ENCODE measurements around the gene PRODH.
"Not testable (repeated sequence)": the region's sequence is repeated elsewhere in the genome, so short reads cannot be mapped to it uniquely, and the experiment has no call there.

The PRODH gene

GRCh38 chr22:18954990-18955571, 19.0 kb upstream of the PRODH start:
- in situ Hi-C loops (cut with HindIII; ENCODE audit: low pct_ligation_motif_present, low sequenced_read_pairs), result no loop called here
- Histone ChIP-seq H3K27me3 (replicated peaks) (peaks cover under 1% of the 10 kb centered on the region), H3K4me3 (ENCODE audit: low read depth, low read length) (no peak overlapping the region), H3K36me3 (replicated peaks) (no peaks in the 10 kb centered on the region), H3K27ac (no peak overlapping the region)
- TF ChIP-seq CTCF (IDR thresholded peaks at IDR 0.05; ENCODE audit: low read depth, low read length, missing control alignments), result no peak
- DNase-seq, result no peak

- H3K36me3 ChIP-seq (replicated peaks); H3K27me3 ChIP-seq (replicated peaks); H3K27ac ChIP-seq; H3K4me3 ChIP-seq (ENCODE audit: low read depth, low read length); in situ Hi-C loops (cut with HindIII; ENCODE audit: low pct_ligation_motif_present, low sequenced_read_pairs): not testable (repeated sequence)
- DNase-seq, result peak; percentile 24
- TF ChIP-seq CTCF (IDR thresholded peaks at IDR 0.05; ENCODE audit: low read depth, low read length, missing control alignments), result peak; percentile 88
Observed at GRCh38 chr22:18954303-18954989, 18.4 kb upstream of the PRODH start.

- H3K27me3 ChIP-seq (replicated peaks), result peaks cover 12% of the 10 kb centered on the region
- DNase-seq; H3K36me3 ChIP-seq (replicated peaks); H3K27ac ChIP-seq; in situ Hi-C loops (cut with HindIII; ENCODE audit: low pct_ligation_motif_present, low sequenced_read_pairs); H3K4me3 ChIP-seq (ENCODE audit: low read depth, low read length): not testable (repeated sequence)
Observed at GRCh38 chr22:18953128-18953527, 17.0 kb upstream of the PRODH start.

- TF ChIP-seq CTCF (IDR thresholded peaks at IDR 0.05; ENCODE audit: low read depth, low read length, missing control alignments), result no peak
- DNase-seq, result no peak
- peaks cover 15% of the 10 kb centered on the region for H3K27me3 ChIP-seq (replicated peaks)
- H3K27ac ChIP-seq, result no peak overlapping the region
- H3K36me3 ChIP-seq (replicated peaks), result no peaks in the 10 kb centered on the region
- in situ Hi-C loops (cut with HindIII; ENCODE audit: low pct_ligation_motif_present, low sequenced_read_pairs), result no loop called here
- H3K4me3 ChIP-seq (ENCODE audit: low read depth, low read length), result no peak overlapping the region
Observed at GRCh38 chr22:18952022-18952421, 15.9 kb upstream of the PRODH start.

GRCh38 chr22:18950141-18950540, 14.0 kb upstream of the PRODH start:
- peaks cover 15% of the 10 kb centered on the region for H3K27me3 ChIP-seq (replicated peaks)
- DNase-seq, result no peak
- H3K27ac ChIP-seq, result no peak overlapping the region
- in situ Hi-C loops (cut with HindIII; ENCODE audit: low pct_ligation_motif_present, low sequenced_read_pairs), result no loop called here
- H3K36me3 ChIP-seq (replicated peaks), result no peaks in the 10 kb centered on the region
- TF ChIP-seq CTCF (IDR thresholded peaks at IDR 0.05; ENCODE audit: low read depth, low read length, missing control alignments), result no peak
- H3K4me3 ChIP-seq (ENCODE audit: low read depth, low read length), result no peak overlapping the region

GRCh38 chr22:18947905-18948304, 11.8 kb upstream of the PRODH start:
- no peak for DNase-seq
- H3K36me3 ChIP-seq (replicated peaks), result no peaks in the 10 kb centered on the region
- in situ Hi-C loops (cut with HindIII; ENCODE audit: low pct_ligation_motif_present, low sequenced_read_pairs), result no loop called here
- peaks cover 15% of the 10 kb centered on the region for H3K27me3 ChIP-seq (replicated peaks)
- H3K4me3 ChIP-seq (ENCODE audit: low read depth, low read length), result no peak overlapping the region
- no peak for TF ChIP-seq CTCF (IDR thresholded peaks at IDR 0.05; ENCODE audit: low read depth, low read length, missing control alignments)
- H3K27ac ChIP-seq, result no peak overlapping the region

- H3K36me3 ChIP-seq (replicated peaks); DNase-seq; H3K4me3 ChIP-seq (ENCODE audit: low read depth, low read length); H3K27ac ChIP-seq; in situ Hi-C loops (cut with HindIII; ENCODE audit: low pct_ligation_motif_present, low sequenced_read_pairs): not testable (repeated sequence)
- H3K27me3 ChIP-seq (replicated peaks), result peaks cover 15% of the 10 kb centered on the region
Observed at GRCh38 chr22:18947105-18947504, 11.0 kb upstream of the PRODH start.

GRCh38 chr22:18938691-18939090, 2.6 kb upstream of the PRODH start:
- H3K27ac ChIP-seq; DNase-seq; H3K36me3 ChIP-seq (replicated peaks); H3K4me3 ChIP-seq (ENCODE audit: low read depth, low read length); in situ Hi-C loops (cut with HindIII; ENCODE audit: low pct_ligation_motif_present, low sequenced_read_pairs); H3K27me3 ChIP-seq (replicated peaks): not testable (repeated sequence)

GRCh38 chr22:18934688-18935087, 1.4 kb downstream of the PRODH start:
- H3K27ac ChIP-seq; DNase-seq; H3K27me3 ChIP-seq (replicated peaks); in situ Hi-C loops (cut with HindIII; ENCODE audit: low pct_ligation_motif_present, low sequenced_read_pairs); H3K4me3 ChIP-seq (ENCODE audit: low read depth, low read length); H3K36me3 ChIP-seq (replicated peaks): not testable (repeated sequence)

Measured in brain microvascular endothelial cell (primary cell).